GM08714 (cell line): ENCODE results near the gene AEN.

Source experiments
- H3K4me3 ChIP-seq: fragments of 200-500 bp; sonication (Bioruptor generic); 2 replicates; pipeline ENCODE4 v1.5.1; 2014; ENCODE audit warnings: mild to moderate bottlenecking, low read length, inconsistent platforms
- ZNF274 ChIP-seq: IDR thresholded peaks from 2 replicates; pipeline ENCODE4 v1.6.1; 2012; ENCODE audit warnings: mild to moderate bottlenecking, low read depth, low read length

Gene AEN

DNA sequence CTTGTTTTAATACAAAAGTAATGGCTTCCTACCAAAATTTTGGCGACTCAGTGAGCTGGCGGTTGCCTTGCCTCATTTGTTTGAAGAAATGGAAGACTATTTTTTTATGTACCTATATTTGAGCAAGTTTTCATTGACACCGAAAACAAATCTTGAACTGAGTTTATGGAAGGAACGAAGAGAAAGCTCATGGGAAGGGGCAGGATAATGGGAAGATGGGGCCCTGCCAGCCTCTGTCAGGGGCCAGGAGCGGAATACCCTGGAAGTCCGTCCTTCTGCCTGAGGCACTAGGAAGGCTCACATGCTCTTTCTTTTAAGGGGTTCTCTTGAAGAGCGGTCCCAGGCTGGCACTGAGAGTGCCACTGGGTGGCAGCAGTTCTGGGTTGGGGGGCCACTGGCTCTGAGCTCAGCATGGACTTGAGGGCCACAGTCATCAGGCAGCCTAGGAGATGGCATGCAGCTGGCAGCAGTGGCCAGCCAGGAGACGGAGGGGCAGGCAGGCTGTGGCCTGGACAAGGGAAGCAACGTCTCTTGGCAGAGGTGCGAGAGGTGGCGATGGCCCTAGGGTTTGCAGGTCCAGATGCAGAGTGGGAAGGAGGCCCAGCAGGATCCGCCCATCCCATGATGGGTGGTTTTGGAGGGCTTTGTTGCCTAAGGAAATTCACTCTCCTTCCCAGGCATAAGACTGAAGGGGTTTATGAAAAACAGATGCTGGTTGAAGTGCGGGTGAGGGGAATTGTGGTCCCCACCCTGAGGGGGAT, 59.3 kb downstream of the AEN start:
- TF ChIP-seq ZNF274 = no peak
- no peak overlapping the region for H3K4me3 ChIP-seq

DNA sequence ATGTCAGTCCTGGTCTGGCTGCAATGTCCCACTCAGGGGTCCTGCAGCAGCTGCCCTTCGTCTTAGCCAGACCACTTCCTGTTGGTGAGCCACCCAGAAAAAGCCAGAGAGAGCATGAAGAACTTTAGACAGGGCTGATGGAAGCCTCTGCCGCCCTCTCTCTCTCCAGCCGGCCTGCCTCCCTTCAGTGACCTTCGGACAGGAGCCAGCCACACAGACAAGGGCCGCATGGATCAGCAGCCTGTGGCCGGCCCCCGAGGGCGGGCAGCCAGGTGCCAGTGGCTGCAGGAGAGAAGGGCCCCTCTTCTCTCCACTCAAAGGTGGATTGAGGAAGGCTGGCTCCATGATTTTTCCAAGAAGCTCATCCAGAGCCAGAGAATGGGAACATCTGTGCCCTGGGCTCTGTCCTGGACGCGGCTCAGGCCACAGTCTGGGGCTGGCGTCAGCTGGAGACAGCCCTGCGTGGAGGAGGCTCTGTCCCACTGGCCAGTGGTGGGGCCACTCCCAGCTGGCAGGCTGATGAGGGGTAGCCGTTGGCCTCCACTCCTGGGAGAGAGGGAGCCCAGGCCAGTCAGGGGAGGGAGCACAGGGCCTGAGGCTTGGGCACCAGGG, 60.6 kb downstream of the AEN start:
- no peak overlapping the region for H3K4me3 ChIP-seq
- no peak for TF ChIP-seq ZNF274
